Right renal cortex interstitium (tissue), 3 donors: ENCODE results near the gene RDH5. TPM values are rescaled to one million over a fixed set of nuclear protein-coding genes. Genes with fewer than 3 reads are reported as not detected.

Experiments
- DNase-seq, 3 donors: peaks; one replicate each; pipeline ENCODE4 v3.0.0-alpha.2; 2013; ENCODE audit warnings: low read depth in 3 of 3, low spot score in 2 of 3
- polyA plus RNA-seq, 3 donors: library from polyadenylated mRNA; unstranded; fragments of 120-200 nt; gene quantifications; one replicate each; pipeline ENCODE4 v1.2.1, GENCODE V29; 2013; ENCODE audit not compliant: insufficient read length in 3 of 3

The RDH5 gene, protein sequence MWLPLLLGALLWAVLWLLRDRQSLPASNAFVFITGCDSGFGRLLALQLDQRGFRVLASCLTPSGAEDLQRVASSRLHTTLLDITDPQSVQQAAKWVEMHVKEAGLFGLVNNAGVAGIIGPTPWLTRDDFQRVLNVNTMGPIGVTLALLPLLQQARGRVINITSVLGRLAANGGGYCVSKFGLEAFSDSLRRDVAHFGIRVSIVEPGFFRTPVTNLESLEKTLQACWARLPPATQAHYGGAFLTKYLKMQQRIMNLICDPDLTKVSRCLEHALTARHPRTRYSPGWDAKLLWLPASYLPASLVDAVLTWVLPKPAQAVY
- polyA plus RNA-seq = 10 to 100 TPM; 18.2 to 22.8 (median 19.2) TPM

DNA sequence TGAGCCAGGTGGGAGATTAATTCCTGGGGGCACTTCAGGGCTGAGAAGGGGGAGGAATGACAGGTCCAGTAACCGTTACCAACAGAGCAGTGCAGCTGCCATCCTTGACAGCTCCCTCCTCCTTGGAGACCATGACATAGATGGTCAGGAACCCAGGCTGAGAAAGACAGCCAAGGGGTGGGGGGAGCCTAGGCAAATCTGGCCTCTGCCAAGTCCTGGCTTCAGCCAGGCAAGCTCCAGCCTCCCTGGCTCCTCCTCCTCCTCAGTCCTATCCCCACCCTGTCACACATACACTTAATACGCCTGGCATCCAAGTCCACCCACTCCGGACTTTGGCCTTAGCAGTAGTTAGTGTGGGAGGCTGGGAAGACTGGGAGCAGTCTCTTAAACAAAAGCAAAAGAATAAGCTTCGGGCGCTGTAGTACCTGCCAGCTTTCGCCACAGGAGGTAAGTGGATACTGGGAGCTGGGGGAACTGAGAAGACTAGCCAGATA is at the start of gene RDH5:
RDH5 (plus strand) TSS at position 323 of the 494 bp plus-strand sequence. CDS start 792 bp downstream, outside the sequence.
- no peak for DNase-seq

DNA sequence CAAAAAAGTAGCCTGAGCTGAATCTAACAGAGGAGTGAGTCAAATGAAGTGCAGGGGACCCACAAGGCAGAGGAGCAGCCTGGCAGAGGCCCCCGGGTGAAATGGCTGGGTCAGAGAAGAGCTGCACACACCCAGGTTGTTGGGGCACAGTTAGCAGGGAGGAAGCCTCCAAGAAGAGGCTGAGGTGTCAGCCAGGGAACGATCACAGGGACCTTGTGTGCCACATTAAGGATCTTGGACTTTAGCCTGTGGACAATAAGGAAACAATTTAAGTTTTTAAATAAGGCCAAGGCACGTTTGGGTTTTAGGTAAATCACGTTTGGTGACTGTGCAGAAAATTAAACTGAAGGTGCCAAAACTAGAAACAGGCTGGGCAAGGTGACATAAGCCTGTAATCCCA is 48.4 kb upstream of the RDH5 start:
- DNase-seq = no peak

DNA sequence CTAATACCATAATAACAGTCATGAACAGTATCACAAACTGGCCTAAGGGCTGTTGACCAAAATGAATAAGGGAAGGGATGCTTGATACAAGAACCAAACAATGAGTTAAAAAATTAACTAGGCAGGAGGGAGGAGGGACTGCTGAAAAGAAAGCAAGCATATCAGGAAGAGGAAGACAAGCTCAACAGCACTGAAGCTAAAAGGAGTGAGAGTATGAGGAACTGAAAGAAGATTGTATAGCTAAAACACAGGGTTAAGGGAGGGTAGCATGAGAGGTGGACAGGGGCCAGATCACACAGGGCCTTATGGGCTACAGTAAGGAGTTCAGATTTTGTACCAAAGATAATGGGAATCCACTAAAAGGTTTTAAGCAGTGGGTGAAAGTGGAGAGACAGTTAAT is 46.6 kb upstream of the RDH5 start:
- no peak for DNase-seq

DNA sequence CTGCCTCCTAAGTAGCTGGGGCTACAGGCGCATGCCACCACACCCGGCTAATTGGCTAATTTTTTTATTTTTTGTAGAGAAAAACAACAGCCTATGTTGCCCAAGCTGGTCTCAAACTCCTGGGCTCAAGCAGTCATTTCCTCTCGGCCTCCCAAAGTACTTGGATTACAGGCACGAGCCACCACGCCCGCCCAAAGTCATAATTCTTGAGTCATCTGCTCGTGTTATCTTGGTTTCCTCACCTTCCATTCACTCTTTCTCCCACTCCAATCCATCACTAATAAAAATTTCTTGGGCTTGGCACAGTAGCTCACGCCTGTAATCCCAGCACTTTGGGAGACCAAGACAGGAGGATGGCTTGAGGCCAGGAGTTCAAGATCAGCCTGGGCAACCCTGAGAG is 44.5 kb upstream of the RDH5 start:
- no peak for DNase-seq

DNA sequence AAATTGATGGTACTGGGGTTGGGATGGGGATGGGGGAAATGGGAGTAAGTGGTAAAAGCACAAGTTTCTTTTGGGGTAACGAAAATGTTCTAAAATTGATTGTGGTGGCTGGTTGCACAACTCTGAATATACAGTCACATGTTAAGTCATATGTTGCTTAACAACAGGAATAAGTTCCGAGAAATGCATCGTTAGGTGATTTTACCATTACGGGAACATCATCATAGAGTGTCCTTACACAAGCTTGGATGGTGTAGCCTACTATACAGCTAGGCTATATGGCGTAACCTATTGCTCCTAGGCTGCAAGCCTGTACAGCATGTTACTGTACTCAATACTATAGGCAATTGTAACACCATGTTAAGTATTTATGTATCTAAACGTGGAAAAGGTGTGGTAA is 43.5 kb upstream of the RDH5 start:
- no peak for DNase-seq

DNA sequence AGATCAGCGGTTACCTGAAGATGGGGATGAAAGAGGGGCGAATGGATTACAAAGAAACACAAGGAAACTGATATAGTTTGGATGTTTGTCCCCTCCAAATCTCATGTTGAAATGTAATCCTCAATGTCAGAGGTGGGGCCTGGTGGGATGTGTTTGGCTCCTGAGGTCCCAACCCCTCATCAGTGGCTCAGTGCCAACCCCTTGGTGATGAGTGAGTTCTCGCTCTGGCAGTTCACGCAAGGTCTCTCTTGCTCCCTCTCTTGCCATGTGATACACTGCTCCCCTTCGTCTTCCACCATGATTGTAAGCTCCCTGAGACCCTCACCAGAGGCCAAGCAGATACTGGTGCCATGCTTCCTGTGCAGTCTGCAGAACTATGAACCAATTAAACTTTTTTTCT is 40.5 kb upstream of the RDH5 start:
- DNase-seq = no peak

DNA sequence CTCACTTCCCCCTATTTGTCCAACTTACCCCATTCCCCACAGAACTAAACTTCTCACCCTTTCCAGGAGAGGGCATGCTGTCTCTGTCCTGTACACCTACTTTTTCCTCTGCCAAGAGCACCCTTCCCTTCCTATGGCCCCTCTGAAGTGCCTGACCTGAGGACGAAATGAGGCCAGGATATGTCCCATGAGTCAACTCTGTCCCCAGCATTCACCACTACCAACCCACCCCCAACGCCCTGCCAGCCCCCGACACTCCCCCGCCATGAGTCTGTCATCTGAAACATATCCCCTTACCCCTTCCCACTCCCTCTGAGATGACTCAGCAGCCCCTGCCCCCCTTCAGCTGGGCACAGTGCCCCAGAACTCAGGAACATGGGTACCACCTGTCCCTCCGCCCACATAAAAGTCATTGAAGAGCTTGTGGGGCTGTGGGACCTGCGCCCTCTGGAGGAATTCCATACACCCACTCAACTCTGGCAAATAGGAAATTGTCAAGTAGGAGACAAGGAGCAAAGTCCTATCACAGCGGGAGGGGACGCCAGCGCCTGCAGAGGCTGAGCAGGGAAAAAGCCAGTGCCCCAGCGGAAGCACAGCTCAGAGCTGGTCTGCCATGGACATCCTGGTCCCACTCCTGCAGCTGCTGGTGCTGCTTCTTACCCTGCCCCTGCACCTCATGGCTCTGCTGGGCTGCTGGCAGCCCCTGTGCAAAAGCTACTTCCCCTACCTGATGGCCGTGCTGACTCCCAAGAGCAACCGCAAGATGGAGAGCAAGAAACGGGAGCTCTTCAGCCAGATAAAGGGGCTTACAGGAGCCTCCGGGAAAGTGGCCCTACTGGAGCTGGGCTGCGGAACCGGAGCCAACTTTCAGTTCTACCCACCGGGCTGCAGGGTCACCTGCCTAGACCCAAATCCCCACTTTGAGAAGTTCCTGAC is 38.8 kb upstream of the RDH5 start:
- DNase-seq = peak; percentile 33 to 65 (median 49)

DNA sequence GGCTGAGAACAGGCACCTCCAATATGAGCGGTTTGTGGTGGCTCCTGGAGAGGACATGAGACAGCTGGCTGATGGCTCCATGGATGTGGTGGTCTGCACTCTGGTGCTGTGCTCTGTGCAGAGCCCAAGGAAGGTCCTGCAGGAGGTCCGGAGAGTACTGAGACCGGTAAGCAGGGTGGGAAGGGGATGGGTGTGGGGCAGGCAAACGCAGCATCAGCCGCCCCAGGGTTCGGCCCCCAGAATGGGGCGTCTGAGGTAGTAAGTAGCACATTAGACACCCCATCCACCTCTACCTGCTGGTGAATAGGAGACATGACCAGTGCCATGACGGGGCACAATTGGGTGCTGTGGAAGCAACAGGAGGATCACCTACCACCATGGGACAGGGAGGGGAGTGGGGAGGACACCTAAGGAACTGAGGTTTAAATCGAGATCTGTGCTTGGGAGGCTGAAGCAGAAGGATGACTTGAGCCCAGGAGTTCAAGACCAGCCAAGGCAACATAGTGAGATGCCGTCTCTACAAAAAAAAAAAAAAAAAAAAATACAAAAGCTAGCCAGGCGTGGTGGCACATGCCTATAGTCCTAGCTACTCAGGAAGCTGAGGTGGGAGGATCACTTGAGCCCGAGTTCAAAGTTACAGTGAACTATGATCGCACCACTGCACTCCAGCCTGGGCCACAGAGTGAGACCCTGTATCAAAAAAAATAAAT is 38.0 kb upstream of the RDH5 start:
- DNase-seq = no peak

DNA sequence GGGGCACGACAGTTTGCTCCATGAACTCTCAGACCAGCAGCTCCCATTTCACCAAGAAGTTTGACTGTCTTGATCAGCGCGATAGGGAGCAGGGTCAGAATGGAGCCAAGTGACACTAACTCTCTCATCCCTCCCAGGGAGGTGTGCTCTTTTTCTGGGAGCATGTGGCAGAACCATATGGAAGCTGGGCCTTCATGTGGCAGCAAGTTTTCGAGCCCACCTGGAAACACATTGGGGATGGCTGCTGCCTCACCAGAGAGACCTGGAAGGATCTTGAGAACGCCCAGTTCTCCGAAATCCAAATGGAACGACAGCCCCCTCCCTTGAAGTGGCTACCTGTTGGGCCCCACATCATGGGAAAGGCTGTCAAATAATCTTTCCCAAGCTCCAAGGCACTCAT is 36.5 kb upstream of the RDH5 start:
- DNase-seq = no peak

DNA sequence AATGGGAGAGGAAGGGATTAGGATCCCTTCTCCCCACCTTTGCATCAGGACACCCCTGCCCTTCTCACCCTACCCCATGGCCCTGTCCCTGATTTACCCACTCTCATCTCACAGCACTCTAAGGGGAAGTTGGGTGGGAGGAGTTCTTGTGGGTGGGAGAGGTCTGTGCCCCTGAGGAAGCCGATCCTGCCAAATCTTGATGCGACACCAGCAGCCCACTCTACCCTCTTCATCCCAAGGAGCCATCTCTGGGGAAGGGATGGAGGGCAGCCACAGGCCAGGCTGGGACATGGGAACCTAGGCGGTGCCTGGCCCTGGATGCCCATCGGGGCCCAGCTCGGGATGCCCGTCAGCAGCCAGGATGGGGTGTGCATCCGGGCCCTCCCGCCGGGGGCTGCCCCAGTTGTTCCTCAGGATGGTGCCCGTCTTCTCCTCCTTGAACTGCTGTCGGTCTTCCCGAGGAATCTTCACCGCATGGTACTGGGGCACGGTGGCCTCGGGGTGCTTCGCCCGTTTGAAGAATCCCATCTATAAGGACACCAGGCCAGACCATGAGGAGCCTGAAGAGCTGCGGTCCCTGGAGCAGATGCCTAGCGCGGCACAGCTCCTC is 35.3 kb upstream of the RDH5 start:
- no peak for DNase-seq

DNA sequence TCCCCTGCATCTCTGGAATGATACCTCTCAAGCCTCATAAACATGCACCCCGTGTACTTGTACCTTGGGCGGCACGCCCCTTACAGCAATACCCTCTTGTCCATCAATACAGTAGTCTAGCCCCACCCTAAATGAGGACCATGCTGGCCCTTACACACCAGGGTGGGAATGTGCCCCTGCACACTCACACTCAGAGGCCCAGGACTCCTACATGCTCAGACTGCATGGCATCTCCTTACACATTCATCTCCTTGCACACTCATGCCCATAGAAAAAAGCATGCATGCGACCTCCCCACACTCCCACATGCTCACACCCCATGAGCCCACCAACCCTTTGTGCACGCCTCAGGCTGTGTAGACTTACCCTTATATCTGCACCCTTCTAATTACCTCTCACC is 34.5 kb upstream of the RDH5 start:
- DNase-seq = no peak

DNA sequence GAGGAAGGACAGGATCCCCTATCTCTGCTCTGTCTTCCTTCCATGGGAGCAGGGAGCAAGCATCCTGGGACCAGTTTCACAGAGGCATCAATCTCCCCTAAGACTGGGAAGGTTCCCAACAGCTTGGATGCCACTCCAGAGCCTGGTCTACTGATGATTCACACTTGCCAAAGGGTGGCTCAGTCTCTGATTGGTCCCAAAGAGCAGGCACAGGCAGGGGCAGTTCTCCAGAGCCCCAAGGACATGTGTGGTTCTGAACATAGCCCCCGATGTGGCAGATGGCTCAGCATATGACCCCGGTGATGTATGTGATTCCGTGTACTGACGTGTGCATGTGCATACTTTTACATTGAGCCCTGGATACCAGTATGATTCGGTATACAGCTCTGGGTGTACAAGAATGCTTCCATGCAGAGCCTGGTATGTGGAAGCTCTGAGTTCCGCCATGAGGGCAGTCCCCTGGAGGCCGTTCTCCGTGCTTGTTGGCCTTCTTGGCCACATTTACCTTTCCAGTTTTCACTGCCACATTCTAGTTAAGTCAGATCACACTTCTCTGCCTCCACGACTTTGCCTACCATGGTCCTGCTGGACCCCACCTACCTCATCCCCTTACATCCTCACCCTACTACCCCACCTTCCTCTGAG is 33.7 kb upstream of the RDH5 start:
- no peak for DNase-seq

DNA sequence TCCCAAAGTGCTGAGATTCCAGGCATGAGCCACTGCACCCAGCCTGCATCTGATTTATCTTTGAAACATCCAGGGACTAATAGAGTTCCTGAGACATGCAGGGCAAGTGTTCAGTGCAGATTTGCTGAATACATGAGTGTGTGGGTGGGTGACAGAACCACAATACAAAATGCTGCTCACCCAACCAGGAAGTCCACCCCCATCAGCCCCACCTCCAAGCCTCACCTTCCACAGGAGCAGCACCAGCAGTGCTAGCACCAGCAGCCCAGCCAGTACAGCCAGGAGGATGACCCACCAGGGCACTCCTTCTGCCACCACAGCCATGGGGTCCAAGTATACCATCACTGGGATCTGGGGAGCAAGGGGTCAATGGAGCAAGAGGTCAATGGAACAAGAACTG is 32.4 kb upstream of the RDH5 start:
- DNase-seq = no peak

DNA sequence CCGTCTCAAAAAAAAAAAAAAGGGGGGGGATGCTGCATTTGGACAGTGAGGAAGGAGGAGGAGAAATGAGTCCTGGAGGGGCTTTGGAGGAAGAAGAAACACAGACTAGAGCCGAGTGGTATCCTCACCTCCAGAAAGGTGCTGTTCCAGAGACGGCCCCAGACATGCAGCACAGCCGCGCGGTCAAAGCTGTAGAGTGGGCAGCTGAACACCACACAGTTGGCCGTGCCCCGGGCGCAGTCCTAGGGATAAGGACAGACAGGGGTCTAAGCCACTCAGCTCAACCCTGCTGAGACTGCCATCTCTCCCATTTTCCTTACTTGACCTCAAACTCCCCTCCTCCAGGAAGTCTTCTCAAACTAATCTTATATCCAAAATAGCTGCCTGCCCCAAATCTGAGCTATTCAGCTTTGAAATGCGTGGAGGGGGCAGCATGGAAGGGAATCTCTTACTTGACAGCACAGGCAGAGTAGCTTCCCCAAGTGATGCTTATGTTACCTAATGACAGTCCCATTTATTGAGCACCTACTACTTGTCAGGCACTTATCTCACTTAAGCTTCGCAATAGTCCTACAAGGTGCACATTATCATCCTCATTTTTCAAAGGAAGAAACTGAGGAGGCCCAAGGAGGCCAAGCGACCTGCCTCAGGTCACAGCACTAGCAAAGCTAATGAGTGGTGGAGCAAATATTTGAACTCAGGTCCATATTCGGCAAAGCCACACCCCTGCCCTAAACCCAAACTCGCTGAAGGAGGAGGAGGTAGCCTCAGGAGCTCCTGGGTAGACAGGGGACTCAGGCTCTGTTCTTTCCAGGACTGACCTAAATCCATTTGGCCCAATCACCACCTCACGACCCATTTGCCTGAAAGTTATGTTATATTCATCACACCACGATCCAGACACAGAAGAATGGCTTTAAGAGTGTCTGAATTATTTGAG is 31.2 kb upstream of the RDH5 start:
- DNase-seq = no peak

DNA sequence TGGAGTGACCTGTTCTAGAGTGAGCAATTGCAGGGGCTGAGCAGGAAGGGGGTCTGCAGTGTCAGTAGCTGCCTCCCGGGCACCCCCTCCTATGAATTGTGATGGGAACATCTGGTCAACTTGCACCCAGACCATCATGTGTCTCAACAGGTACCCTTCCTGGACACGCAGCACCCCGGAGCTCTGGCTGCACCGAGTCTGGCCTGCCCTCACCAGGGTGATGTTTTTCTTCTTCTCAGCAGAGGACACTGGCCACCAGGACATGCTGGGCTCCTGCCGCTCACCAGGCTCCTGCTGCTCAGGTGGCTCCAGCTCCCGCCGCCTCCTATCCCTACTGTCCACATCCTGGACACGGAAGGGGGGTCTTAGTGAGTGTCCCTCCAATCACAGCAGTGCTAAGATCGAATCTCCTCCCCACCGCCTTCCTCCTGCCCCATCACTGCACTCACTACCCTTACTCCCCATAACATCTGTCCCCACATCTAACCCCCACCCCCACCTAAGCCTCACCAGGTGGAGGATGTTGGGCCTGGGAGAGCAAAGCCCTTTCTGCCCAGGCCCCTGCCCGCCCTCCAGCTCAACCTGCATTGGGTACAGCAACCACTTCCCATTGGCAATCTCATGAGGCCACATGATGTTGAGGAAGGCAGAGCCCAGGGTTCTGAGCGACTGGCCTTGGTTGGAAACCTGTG is 27.4 kb upstream of the RDH5 start:
- no peak for DNase-seq

DNA sequence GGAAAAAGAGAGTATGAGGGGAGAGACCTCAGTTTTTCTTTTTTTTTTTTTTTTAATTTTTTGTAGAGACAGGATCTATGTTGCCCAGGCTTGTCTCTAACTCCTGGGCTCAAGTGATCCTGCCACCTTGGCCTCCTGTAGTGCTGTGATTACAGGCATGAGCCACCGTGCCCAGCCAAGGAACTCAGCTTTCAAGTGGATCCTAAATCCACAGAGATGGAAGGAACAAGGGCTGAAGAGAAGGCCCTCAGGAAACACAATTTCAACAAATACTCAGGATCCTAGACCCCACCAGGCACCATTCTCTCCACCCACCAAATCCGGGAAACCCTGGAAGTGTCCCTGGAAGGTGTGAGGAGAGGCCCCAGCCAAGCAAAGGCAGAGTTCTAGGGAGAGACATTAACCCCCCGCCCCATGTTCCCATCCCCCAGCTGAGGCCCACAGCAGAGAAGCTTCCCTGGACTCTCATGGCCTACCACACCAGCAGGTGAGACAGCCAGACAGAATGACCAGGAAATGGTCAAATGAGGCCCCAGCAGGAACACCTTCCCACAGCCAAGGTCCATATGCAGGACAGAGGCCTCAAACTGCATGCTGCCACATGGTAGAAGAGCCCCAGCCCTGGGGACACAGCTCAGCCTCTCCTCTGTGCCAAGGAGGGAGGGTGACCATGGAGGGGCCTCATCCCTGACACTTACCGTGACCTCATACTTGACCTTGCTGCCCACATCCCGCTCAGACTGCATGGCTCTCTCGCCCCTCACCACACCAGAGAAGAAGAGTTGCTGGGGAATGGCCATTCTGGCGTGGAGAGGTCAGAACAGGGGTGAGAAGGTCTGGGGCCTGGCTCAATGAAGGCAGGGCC is 26.6 kb upstream of the RDH5 start:
- DNase-seq = no peak

DNA sequence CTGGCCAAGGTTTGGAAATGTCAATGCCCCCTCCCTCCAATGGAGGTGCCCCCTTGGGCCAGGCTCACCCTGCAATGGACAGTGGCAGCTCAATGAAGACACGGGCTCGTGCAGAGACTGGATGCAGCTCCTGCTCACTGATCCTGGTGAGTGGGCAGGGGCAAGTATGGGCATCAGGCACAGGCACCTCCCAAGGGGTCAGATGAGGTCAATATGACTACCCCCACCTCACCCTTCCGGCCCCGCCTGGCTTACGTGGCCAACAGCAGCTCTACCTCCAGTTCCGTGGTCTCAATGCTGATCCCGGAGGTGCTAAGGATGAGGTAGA is 26.0 kb upstream of the RDH5 start:
- no peak for DNase-seq

DNA sequence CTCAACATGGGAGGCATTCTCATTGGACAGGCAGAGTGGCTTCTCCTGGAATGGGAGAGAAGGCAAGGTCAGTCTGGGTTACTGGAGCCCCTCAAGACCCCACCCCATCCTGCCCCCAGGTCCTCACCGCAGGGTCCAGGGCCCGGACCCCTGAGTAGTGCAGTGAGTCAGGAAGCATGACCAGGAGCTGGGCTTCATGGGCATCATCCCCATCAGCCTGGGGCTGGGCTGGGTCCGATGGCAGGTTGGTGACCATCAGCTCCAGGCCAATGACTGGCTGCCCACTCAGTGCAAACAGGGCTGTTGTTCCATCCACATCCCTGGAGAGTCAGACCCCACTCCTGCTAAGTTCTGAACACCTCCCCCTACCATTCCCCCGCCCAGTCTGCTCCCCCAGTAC is 25.5 kb upstream of the RDH5 start:
- no peak for DNase-seq
